ENCODE data around the gene TGFBR2.

TGFBR2 gene

DNA sequence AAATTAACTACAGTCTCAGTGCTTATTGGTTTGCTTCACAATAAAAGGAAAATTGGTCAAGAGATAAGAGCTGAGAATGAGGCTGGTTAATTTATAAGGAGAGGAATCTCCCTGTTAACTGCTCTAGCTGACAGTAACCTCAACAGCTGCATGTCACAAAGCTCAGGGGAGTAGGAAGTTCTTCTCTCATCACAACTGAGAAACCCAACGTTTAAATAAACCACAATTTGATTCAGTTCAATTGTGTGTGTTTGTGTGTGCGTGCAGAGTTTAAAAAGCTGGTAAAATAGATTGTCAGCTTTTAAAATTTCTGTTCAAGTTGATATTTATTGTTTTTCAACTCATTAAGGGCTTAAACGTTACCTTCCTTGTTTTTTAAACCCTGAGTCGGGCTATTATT, 3.5 kb upstream of the TGFBR2 start:
- no peak for DNase-seq (ENCODE audit: low read depth)

DNA sequence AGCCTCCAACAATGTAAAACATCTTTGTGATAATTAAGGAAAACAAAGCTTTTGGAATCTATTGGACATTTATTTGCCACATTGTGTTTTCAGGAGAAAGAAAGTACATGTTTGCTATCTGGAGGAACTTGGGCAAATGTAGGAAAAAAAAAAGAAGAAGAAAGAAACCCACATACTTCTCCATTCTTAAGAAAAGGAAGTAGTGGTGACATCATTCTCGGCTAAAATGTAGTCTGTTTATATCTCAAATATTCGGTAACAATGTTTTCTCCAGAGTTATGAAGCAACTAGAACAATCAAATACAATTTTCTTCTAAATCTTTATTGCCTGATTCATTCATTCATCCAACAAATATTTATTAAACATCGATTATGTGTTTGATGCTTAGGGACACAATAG, 2.3 kb upstream of the TGFBR2 start:
- no peak for DNase-seq (ENCODE audit: low read depth)

DNA sequence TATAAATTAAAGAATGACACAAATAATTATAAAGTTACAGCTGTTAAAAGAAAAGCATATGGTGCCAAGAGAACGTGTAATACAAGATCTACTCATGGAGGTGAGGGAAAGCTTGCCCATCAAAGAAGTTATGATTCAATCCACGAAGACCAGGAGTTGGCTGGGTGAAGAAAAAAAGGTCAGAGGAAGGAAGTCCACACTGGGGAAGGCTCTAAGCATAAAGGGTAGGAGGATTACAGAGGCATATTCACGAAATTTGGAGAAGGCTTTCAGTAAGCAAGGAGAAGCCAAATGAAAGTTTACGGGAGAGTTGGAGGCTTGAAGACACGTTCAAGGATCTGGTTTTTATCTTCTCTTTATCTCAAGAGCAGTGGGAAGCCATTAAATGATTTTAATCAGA, 1.8 kb upstream of the TGFBR2 start:
- DNase-seq (ENCODE audit: low read depth): no peak

DNA sequence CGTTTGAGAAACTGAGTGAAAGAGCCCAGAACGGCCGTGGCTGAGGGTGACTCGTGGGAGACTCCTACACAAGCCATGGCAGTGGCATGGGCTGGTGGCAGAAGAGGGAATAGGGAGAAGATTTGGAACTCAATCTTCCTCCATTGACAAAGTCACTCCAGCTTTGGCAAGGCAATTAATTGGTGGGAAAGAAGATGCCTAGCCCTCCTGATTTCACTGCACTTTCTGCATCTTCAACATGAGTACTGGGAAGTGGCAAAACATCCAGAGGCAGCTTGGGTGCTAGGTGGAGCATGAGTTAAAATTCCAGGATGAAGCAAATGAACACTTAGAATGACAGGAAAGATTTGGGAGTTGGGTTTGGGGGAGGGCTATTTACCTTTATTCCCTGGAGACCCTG, 1.4 kb upstream of the TGFBR2 start:
- DNase-seq (ENCODE audit: low read depth): no peak

DNA sequence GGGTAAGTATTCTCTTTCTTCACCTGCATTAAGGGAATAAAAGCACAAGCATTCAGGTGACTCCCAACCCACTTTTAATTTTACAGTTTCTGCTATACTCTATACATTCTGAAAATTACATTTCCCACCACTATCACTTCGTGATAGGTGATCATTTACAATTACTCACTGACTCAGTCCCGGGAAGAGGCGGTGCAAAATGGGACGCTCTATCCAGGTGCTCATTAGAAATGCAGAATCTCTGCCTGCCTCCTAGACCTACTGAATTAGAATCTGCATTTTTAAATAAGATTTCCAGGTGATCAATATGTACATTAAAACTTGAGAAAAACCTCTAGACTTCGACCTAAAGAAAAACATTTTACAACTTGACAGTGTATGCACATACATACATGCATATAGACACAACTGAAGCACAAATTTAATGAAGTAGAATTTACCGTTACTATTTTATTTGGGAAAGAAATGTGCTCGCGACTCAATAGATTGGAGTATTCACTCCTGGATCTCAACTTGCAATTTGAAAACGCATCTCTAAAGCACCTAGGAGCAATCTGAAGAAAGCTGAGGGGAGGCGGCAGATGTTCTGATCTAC, 598 bp upstream of the TGFBR2 start:
- no peak for DNase-seq (ENCODE audit: low read depth)

DNA sequence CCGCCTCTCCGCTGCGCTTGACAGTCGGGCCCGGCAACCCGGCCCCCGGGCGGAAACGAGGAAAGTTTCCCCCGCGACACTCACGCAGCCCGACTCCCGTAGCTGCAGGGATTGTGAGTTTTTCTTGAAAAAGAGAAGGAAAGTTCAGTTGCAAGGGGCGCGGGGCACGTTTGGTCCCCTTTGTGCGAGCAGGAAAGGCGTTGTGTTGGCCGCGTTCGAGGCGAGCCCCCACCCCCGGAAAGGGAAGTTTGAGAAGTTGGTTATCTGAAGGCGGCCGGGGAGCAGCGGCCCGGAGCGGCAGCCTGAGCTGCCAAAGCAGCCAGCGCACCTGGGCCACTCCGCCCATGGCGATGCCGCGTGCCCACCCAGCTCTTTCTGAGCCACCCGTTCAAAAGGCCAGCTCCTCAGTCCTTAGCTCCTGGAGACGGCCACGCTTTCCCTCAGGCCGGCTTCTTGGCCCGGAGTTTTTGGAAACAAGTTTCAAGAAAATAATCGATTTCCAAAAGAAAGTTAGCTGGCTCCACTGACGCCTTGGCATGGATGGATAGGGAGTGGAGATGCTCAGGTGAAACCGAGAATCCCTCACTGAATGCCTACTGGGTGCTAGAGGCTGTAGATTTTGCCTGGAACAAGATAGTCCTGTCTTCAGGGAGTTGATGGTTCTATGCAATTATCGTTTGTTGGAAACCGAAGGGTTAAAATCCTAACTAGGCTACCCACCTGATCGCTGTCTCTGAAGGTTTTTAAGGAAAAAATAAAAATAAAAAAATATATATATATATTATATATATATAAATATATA, 832 bp downstream of the TGFBR2 start:
- no peak for DNase-seq (ENCODE audit: low read depth)

DNA sequence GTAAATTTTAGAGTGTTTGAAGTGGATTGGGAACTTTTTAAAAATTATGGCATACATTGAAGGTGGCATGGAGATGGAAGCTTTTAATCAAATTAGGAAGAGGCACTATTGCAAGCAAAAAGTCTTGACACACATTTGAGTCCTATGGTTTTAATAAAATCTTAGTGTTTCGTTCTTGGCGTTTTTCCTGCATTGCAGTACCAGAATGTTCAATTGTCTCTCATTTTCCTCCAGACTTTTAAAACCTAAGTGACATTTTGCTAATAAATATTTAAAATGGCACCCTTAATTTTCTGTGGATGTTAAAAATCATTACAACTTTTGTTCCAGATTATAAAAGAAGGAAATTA, 2.2 kb downstream of the TGFBR2 start:
- DNase-seq (ENCODE audit: low read depth): no peak

DNA sequence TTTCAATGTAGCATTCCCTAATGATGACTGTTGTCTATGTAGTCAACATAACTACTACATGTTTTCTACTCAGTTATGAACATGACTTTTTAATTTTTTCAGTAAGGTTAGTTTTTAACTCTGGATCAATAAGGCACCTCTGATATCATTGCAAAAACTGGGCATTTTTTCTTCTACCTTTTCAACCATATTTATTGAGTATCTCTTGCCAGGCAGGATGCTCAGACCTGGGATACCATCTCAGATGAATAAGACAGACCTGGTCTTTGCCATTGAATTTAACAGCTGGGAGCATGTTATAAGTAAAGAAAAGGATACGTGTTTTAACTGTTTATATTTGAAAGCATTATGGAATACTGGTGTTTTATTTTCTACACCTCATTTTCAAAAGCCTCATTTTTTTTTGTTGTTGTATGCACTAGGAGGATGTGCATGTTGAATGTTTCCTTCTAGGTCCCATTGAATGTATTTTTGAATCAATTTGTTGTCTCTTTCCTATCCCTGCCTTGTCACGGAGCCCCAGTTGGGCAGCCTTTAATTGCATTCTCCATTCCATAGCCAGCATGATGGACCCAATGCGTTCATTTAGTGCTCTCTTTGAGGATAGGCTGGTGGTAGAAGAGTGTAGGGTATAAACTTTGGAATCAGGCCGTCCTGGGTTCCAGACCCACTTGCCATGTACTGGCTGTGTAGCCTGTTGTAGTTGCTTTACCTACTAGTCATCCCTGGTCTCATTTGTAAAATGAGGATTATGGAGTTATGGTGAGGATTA, 3.7 kb downstream of the TGFBR2 start:
- no peak for DNase-seq (ENCODE audit: low read depth)

DNA sequence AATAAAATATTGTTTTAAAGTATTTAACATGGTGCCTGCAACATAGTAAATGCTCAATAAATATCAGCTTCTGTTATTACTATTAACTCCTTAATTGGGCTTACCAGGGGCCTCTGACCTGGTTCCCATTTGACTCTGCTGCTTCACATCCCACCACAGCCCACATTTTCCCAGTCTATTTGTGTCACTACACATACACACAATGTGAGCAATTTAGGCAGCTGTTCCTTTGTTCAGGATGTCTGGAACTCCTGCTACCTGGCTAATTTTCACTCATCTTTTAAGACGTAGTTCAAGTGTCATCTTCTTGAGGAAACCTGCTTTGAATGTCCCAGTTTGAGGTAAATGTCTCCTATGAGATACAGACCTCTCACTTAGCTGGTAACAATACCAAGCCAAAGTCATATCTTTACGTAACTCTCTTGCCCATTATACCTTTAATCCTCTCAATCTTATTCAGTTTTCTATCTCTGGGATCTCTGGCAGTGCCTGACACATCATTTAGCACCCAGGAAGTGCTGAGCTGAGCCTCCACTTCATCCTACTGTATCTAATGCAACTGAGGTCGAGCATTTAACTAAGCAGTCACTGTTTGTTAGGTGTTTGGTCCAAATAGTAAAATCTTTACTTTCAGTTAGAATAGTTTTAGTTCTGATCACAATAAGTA, 4.4 kb downstream of the TGFBR2 start:
- DNase-seq (ENCODE audit: low read depth): no peak

DNA sequence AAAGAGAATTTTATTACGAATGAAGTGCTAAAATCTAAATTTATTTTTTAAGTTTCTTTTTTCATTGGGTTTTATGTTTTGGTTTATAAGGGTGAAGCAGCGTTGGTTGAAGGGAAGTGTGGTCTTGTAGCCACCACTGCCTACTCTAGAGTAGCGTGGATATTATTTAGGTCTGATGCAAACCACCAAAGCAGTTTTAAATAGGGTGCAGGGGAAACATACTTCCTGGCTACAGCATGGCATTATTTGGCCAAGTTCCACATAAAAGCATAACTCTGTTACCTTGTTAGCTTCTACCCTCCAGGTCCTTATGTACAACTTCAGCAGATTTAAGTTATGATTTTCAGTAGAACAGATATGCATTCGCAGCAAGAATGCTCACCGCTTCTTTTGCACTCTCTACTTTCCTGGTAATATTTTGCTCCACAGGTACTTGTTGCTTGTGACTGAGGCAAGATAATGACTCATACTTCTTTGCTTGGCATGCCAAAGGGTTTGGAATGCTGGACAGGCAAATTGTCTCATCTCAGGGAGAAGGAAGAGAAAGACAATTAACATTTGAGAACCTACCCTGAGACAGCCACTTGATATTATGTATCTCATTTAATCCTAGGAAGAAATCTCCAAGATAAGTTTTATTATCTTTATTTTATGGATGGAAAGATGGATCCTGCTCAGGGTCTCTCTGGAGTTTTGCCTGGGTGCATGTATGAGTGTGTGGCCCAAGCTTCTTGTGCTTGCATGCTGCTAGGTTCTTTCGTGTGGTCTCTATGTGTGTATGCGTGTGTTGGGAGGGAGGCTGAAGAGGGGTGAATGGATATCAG, 5.4 kb downstream of the TGFBR2 start:
- DNase-seq (ENCODE audit: low read depth): no peak

DNA sequence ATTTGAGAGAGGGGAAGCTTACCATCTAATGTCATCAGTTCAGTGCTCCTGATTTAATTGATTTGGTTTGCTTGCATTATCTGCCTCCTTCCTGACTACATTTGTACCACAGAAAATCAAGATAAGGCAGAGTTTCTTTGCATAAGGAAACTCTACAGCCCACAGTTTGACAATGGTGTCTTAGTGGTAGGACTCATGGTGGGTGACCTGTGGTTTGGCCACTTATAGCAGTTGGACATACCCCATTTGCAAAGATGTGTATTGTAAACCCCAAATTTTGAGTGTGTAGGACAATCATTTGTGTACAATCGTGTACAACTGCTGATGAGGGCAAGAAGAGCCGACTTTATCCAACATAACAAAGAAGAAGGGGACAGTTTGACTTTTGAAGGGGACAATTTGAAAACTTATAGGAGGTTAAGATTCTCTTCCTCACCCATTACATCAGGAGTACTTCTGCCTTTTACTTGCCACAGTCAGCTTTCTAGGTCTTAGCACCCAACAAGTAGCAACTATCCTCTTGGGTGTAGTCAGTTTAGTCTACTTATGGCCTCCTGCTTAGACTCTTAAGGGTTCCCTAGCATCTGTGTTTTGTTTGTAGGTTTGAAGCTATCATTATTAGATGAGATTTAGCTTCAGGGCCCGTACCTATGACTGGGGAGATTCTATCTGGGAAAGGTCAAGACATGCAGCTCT, 6.2 kb downstream of the TGFBR2 start:
- no peak for DNase-seq (ENCODE audit: low read depth)

DNA sequence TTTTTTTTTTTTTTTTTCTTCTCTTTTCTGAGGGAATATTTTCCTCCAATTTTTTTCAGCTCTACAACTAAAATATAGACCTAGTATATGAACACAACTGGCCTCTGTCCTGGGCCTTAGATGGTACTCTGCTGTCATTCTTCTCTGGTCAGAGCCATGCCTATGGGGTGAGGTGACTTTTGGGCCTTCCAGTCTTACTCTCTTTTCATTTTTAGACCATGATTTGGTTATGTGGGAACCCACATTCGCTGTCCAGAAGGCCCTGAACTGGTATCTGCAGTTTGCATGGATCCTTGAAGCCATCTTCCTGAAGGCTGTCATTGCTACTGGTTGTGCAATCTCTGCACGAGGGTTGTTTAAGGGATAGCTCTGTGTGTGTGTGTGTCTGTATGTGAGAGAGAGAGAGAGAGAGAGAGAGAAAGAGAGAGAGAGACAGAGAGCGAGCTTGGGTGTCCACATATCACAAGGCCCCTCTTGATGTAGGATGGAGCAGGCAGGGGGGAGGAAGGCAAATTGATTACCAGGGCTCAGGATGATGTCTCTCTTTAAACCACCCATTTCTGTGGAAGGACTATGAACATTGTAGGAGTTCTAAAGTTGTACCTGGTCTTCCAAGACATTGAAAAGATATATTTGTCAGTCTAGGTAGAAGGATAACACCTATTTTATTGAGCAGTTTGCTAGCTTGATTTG, 6.9 kb downstream of the TGFBR2 start:
- DNase-seq (ENCODE audit: low read depth): no peak

DNA sequence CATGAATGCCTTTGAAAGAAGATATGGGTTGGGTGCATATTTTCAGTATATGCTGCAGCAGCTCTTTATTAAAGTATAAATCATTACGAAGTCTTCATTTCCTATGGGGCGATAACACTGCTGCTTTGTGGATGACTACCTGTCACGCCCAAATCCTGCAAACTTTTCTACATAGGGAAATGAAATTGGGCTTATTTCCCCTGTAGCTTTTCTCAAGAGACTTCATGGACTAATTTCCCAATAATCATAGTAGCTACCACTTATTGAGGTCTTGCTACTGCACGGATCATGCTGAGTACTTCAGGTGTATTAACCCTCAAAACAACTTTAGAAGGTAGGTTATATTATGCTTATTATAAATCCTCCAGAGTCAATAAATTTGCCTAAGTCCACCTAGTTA, 8.0 kb downstream of the TGFBR2 start:
- DNase-seq (ENCODE audit: low read depth): no peak

DNA sequence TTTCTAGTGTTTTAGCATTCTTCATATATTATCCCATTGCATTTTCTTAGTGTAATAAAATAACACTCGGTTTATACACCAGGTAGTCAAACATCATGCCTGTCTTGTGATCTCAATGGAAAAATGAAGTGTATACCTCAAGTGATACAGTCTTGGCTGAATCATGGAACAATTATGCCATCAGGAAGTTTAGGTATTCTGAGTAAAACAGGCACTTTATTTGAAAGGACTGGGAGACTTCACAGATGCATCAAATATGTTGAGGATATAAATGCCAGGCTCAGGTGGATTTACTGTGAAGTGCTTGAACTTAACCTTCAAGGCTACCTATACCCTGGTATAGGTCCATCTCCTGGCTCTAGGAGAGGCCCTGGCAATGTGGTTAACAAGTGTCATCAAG, 8.5 kb downstream of the TGFBR2 start:
- DNase-seq (ENCODE audit: low read depth): no peak

DNA sequence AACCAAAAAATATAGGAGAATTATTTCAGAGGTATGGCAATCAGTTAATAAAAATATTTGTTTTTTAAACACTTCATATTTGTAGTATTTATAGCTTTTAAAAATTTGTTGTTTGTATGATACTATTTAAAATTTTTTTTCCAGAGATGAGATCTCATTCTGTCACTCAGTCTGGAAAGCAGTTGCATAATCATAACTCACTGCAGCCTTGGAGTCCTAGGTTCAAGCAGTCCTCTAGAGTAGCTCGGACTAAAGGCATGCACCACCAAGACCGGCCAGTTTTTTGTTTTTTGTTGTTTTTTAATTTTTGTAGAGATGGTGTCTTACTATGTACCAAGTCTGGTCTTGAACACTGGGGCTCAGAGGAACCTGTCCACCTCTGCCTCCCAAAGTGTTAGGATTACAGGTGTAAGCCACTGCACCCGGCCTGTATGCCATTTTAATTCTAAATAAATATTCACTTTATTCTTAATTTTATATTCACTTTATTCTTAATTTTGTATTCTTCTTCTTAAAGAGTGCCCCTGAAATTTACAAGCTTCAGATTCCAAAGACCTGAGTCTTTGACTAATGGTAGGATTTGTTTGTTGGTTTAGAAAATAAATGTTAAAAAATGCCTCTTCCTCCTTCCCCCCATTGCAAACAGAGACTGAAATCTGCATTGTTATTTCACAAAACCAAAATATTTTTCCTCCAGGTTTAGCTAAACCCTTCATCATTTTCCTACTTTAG, 9.4 kb downstream of the TGFBR2 start:
- no peak for DNase-seq (ENCODE audit: low read depth)

DNA sequence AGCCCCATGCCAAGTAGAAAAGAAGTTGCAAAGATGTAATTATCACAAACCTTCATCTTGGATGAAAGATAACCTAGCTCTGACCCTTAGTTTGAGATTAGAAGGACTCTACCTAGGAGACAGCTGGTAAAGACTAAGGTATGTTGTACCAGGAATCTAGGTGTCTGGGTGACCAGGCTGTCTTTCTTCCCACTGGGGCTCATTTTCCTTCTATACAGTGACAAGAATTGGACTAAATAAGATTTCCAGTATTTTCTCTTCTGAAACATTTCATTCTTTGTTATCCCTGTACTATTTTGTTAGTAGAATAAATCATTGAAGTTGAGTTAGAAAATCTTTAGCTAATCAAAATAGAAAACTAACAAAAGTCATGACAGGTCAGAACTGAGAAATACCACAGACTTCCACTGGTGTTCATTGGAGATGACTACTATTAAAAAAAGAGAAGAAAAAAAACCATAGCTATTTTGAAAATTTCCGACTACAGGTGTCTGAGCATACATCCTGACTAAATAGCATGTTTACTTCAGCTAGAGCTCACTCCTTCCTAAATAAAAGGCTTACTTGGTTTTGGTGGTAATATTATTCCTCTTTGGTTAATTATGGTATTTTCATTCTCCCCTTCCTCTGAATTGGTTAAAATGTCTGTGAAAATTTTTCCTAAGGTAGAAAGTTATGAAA, 10.1 kb downstream of the TGFBR2 start:
- no peak for DNase-seq (ENCODE audit: low read depth)

DNA sequence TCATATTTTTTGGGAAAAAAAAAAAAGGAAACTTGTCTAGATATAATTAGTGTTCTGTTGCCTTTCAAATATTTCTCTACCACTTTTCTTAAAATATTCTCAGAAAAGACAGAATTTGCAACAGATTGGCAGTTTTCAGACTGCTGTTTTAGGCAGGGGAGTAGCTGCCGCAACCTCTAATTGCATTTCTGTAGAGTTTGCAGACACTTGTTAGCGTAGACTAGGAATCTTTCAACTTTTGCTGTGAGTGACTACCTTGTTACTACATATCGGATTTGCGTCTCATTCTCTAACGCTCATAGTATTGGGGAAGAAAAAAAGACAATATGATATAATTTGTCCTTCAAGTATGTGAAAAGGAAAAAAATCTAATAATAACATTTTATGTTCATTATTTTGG, 10.7 kb downstream of the TGFBR2 start:
- no peak for DNase-seq (ENCODE audit: low read depth)

DNA sequence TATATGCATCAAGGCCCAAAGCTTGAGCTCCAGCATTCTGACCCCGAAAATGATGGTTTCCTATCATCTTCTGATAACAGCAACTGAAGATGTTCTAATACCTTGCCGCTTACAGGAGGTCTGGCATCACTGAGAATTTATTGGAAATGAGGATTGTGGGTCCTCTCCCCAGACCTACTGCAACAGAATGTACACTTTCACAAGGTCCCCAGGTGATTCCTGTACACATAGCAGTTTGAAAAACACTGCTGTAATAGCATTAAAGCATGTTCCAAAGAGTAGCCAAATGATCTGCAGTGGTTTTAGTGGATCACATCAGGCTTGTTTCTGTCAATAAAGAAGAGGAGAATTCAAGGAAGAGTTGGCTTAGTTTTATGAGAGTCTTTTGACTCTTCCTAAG, 11.3 kb downstream of the TGFBR2 start:
- no peak for DNase-seq (ENCODE audit: low read depth)

DNA sequence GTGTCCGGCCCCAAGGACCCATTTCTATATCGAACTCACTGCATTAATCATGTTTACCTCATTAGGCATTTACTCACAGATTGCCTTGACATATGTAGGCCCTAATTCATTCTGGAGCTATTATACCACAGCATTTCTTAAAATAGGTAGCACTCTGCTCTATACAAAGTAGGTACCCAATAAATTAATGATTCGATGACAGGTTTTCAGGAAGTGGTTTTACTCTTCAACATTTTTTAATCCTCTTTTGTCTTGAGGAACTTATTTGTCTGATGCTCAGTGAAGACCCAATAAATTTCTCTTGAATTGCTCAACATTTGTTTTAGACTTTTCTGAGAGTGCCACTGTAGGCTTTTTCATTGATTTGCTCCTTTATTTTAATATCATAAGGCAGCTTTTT, 12.1 kb downstream of the TGFBR2 start:
- DNase-seq (ENCODE audit: low read depth): no peak
